ENCODE measurements around the gene ZNF423. TPM values are rescaled to one million over a fixed set of nuclear protein-coding genes. Genes with fewer than 3 reads are reported as not detected.

ZNF423 gene
- polyA plus RNA-seq, 1 of the 3 experiments (the other 2 are of a cell fraction): 1.2 TPM

DNA sequence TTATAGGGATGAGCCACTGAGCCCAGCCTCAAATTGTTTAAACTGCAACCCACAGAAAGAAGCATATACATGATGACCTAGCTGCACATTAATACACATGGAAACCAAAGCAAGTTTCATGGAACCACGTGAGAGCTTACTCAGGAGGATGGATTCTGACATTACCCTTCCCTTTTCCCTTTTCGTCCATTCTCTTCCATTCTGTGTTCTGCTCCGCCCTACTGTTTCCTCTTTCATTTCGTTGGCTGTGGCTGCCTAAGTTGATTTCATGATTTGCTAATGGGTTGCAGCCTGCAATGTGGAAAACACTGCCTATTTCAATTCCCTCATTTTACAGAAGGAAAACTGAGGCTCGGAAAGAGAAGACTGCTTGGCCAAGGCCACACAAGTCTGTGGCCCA, 305.8 kb downstream of the ZNF423 start:
- Histone ChIP-seq H3K36me3 (replicated peaks in 1 of 2; ENCODE audit: control insufficient read depth in 1 of 2, insufficient read depth in 2 of 2, low read length in 1 of 2) (no peaks in the 10 kb centered on the region), H4K20me1 (ENCODE audit: insufficient read depth) (no peaks in the 10 kb centered on the region), H3K9me3 (no peaks in the 10 kb centered on the region), H3K27ac (ENCODE audit: low read depth in 2 of 2, low read length in 1 of 2) (no peak overlapping the region), H3K4me1 (ENCODE audit: control insufficient read depth in 1 of 2, insufficient read depth in 2 of 2, low read depth in 1 of 2, low read length in 1 of 2) (peaks cover 0 to 46% of the 10 kb centered on the region in 2 experiments; a peak in 2 of 4 replicates), H3K27me3 (ENCODE audit: insufficient read depth) (peaks cover 6% of the 10 kb centered on the region; the same call in 1 of the 2 replicates), H3F3A (replicated peaks; ENCODE audit: insufficient read depth) (no peaks in the 10 kb centered on the region), H3K9ac (no peak overlapping the region), H3K9me2 (no peaks in the 10 kb centered on the region), H2AFZ (ENCODE audit: low read depth) (no peak overlapping the region), H3K4me2 (no peak overlapping the region), H3K79me2 (ENCODE audit: insufficient read depth) (no peaks in the 10 kb centered on the region), H3K4me3 (ENCODE audit: low read depth in 2 of 2, low read length in 1 of 2) (no peak overlapping the region)
- ChIA-PET POLR2A (interaction anchor here (0.6 kb wide), 1 partner anchor 62 kb away, joined by 5 read pairs; no protein-coding TSS in a partner anchor), CTCF (interaction anchor here (0.6 to 1.1 kb wide), 2 partner anchors 18 to 43 kb away, joined by 3 read pairs; no protein-coding TSS in a partner anchor)
- 48% methylated on average over 5 of the region's 5 CpGs for WGBS (ENCODE audit: low lambda C conversion rate)
- DNase-seq: no peak
- no peak for TF ChIP-seq ELF1 (IDR thresholded peaks at IDR 0.05)
- TF ChIP-seq, protein P1, sequence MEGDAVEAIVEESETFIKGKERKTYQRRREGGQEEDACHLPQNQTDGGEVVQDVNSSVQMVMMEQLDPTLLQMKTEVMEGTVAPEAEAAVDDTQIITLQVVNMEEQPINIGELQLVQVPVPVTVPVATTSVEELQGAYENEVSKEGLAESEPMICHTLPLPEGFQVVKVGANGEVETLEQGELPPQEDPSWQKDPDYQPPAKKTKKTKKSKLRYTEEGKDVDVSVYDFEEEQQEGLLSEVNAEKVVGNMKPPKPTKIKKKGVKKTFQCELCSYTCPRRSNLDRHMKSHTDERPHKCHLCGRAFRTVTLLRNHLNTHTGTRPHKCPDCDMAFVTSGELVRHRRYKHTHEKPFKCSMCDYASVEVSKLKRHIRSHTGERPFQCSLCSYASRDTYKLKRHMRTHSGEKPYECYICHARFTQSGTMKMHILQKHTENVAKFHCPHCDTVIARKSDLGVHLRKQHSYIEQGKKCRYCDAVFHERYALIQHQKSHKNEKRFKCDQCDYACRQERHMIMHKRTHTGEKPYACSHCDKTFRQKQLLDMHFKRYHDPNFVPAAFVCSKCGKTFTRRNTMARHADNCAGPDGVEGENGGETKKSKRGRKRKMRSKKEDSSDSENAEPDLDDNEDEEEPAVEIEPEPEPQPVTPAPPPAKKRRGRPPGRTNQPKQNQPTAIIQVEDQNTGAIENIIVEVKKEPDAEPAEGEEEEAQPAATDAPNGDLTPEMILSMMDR (IDR thresholded peaks at IDR 0.05): no peak
- TF ChIP-seq TAF1 (IDR thresholded peaks at IDR 0.05; ENCODE audit: borderline replicate concordance, low read depth, low read length): no peak
- TF ChIP-seq, protein P2, sequence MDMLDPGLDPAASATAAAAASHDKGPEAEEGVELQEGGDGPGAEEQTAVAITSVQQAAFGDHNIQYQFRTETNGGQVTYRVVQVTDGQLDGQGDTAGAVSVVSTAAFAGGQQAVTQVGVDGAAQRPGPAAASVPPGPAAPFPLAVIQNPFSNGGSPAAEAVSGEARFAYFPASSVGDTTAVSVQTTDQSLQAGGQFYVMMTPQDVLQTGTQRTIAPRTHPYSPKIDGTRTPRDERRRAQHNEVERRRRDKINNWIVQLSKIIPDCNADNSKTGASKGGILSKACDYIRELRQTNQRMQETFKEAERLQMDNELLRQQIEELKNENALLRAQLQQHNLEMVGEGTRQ (IDR thresholded peaks at IDR 0.05; ENCODE audit: borderline replicate concordance, low read depth, low read length): no peak
- TF ChIP-seq, protein P3, sequence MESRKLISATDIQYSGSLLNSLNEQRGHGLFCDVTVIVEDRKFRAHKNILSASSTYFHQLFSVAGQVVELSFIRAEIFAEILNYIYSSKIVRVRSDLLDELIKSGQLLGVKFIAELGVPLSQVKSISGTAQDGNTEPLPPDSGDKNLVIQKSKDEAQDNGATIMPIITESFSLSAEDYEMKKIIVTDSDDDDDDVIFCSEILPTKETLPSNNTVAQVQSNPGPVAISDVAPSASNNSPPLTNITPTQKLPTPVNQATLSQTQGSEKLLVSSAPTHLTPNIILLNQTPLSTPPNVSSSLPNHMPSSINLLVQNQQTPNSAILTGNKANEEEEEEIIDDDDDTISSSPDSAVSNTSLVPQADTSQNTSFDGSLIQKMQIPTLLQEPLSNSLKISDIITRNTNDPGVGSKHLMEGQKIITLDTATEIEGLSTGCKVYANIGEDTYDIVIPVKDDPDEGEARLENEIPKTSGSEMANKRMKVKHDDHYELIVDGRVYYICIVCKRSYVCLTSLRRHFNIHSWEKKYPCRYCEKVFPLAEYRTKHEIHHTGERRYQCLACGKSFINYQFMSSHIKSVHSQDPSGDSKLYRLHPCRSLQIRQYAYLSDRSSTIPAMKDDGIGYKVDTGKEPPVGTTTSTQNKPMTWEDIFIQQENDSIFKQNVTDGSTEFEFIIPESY (IDR thresholded peaks at IDR 0.05; ENCODE audit: borderline replicate concordance, low read depth): no peak
- TF ChIP-seq NRF1 (IDR thresholded peaks at IDR 0.05; ENCODE audit: low read depth, low read length): no peak
- no peak for TF ChIP-seq POLR2AphosphoS5 (IDR thresholded peaks at IDR 0.05; ENCODE audit: low read depth, low read length)
- no peak for TF ChIP-seq TCF12 (IDR thresholded peaks at IDR 0.05)
- TF ChIP-seq, protein P4, sequence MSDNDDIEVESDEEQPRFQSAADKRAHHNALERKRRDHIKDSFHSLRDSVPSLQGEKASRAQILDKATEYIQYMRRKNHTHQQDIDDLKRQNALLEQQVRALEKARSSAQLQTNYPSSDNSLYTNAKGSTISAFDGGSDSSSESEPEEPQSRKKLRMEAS (IDR thresholded peaks at IDR 0.05; ENCODE audit: low read depth): no peak
- TF ChIP-seq MEF2A (IDR thresholded peaks at IDR 0.05; ENCODE audit: borderline replicate concordance, low read depth): no peak
- TF ChIP-seq, protein P5, sequence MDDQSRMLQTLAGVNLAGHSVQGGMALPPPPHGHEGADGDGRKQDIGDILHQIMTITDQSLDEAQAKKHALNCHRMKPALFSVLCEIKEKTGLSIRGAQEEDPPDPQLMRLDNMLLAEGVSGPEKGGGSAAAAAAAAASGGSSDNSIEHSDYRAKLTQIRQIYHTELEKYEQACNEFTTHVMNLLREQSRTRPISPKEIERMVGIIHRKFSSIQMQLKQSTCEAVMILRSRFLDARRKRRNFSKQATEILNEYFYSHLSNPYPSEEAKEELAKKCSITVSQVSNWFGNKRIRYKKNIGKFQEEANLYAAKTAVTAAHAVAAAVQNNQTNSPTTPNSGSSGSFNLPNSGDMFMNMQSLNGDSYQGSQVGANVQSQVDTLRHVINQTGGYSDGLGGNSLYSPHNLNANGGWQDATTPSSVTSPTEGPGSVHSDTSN (IDR thresholded peaks at IDR 0.05): no peak
- TF ChIP-seq CHD2 (IDR thresholded peaks at IDR 0.05; ENCODE audit: low read length, partially characterized antibody): no peak
- no peak for TF ChIP-seq RFX5 (IDR thresholded peaks at IDR 0.05; ENCODE audit: low read length)
- TF ChIP-seq NFIC (IDR thresholded peaks at IDR 0.05; ENCODE audit: borderline replicate concordance): no peak
- no peak for TF ChIP-seq FOSL2 (IDR thresholded peaks at IDR 0.05; ENCODE audit: borderline replicate concordance, low read depth)
- TF ChIP-seq, protein P6, sequence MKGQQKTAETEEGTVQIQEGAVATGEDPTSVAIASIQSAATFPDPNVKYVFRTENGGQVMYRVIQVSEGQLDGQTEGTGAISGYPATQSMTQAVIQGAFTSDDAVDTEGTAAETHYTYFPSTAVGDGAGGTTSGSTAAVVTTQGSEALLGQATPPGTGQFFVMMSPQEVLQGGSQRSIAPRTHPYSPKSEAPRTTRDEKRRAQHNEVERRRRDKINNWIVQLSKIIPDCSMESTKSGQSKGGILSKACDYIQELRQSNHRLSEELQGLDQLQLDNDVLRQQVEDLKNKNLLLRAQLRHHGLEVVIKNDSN (IDR thresholded peaks at IDR 0.05; ENCODE audit: borderline replicate concordance, low read depth): no peak
